ENCODE results near the gene RNF207.
A peak's percentile ranks its signal among the peaks of the same experiment; 100 is the strongest.

Gene RNF207

DNA sequence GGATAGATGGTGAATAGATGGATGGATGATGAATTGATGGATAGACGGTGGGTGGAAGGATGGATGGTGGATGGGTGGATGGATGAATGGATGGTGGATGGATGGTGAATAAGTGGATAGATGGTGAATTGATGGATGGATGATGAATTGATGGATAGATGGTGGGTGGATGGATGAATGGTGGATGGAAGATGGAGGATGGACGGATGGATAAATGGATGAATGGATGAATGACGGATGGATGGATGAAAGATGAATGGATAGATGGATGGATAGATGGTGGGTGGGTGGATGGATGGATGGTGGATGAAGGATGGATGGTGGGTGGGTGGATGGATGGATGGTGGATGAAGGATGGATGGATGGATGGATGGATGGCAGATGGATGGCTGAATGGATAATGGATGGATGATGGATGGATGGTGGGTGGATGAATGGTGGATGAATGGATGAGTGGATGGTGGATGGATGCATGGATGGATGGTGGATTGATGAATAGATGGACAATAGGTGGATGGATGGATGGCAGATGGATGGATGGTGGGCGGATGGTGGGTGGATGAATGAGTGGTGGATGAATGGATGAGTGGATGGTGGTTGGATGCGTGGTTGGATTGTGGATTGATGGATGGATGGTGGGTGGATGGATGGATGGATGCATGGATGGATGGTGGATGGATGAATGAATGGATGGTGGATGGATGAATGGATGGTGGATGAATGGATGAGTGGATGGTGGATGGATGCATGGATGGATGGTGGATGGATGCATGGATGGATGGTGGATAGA, 31.1 kb upstream of the RNF207 start:
- no peak for DNase-seq (ENCODE audit: low read depth)

DNA sequence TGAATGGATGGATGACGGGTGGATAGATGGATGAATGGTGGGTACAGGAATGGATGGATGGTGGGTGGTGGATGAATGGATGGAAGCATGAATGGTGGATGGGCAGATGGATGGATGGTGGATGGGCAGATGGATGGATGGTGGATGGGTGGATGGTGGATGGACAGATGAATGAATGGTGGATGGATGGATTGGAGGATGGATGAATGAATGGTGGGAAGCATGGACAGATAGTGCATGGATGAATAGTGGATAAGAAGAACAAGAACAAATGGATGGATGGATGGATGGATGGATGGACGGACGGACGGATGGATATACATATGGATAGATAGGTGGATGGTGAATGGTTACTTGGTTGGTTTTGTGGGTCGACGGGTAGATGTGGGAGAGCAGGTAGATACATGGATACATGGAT, 30.5 kb upstream of the RNF207 start:
- DNase-seq (ENCODE audit: low read depth), result no peak

DNA sequence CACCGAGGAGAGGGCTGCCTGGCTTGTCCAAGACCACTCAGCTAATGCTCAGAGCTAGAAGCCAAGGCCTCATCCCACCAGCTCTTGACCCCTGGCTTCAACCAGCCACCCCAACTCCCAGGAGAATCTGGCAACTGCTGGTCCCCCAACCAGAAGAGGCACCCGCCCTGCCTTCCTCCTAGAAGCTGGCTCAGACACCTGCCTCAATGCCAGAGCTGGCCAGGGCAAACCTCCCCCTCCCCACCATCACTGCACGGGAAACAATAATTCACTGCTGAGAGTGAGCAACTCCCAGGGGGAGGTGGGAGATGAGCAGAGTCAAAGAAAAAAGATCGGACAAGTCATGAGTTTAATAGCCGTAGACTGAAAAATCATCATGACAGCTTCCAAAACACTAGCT, 29.1 kb upstream of the RNF207 start:
- no peak for DNase-seq (ENCODE audit: low read depth)

DNA sequence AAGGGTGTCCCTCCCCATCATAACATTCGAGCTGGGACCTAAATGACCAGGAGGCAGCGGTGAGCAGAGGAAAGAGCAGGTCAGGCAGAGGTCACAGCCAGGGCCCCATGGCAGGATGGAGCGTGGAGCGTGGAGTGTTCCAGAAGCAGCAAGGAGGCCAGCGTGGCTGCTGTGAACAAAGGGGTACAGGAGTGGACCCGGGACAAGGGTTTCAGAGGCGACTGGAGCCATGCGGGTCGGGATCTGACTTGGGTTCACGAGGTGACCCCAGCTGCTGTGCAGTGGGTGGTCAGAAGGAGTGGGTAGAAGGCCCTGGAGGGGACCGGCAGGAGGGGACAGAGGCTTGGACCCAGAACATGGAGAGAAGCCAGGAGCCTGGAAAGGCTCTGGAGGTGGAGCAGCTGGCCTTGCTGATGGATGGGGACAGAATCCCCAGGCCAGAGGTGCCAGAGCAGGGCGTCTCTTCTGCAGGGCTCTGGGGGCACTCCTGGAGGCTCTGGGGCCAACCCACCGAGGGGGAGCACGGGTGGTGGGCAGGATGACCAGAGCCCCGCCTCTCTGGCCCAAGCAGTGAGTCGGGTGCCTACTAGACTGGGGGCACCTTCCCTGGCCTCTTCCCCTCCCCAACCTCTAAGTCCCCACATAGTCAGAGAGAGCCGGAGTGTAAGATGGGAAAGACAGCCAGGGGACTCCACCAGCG, 28.1 kb upstream of the RNF207 start:
- DNase-seq (ENCODE audit: low read depth), result no peak

DNA sequence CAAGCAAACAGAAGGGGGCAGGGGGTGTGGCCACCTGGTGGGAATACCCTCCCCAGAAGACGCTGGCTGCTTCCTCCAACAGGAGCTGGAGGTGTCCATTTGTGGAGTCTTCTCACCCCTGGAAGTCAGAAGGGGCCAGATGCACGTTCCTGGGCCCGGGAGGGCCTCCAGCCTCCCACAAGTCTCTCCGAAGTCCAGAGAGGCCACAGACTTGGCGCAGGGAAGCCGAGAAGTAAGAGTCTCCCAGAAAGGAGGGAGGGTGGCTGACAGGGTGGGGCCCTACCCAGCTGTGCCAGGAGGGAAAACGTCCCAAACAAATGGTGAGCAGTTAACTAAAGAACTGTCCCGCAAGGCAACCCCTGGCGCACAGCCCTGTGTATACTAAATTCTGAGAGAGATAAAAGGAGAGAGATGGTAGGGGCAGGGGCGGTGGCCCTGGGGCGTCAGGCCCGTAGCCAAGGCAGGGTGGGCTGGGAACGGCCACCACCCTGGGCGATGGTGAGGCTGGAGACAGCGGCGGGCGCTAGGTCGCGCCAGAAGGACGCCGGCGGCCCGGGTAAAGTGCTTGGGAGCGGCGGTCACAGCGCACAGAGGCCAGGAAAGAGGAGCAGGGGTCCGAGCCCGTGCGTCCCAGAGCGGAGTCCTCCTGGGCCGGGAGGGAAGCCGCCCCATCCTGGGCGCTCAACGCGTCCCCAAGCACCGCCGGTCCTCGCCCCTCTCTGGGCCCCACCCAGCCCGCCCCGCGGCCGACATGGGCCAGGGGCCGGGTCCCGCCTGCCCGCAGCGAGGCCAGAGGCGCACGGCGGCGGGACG, 27.0 kb upstream of the RNF207 start:
- DNase-seq (ENCODE audit: low read depth), result no peak

DNA sequence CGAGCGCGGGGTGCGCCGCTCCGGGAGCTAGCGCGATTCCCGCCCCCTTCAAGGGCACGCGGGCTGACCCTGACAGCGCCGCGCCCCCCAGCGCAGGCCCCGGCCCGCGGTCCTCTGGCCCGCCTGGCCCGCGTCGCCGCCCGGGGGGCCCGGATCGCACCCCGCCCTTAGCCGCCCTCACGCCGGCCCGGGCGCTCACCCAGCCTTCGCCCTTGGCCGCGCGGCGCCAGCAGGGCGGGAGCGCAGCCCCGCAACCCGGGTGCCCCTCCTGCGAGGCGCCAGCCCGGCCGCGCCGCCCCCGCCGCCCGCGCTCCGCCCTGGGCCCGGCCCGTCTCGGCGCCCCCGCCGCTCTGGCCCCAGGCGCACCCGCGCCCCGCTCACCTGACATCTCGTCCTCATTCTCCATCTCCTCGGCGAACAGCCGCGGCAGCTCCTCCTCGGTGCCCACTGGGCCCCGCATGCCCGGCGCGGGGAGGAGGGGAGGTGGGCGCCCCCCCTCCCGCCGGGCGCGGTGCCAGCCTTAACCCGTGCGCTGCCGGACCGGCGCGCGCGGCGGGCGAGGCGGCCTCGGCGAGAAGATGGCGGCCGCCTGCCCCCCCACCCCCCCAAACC, 26.2 kb upstream of the RNF207 start:
- no peak for DNase-seq (ENCODE audit: low read depth)

DNA sequence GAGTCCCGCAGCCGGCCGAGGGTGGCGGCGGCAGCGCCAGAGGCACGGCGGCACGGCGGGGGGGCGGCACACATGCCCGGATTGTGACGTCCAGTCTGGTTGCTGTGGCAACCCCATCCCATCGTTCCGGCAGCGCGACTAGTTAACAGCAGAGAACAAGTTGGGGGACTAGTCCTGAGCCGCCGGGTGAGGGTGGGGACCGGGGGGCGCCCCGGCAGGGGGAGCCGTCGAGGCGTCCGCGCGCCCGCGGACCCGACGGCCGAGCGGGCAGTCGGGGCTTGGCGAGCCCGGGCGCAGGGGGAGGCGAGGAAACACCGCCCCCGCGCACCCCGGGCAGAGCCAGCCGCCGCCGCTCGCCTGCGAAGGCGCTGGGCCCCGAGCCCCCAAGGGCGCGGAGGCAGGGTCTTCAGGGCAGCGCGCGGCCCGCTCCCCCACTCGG, 25.6 kb upstream of the RNF207 start, which contains the start of gene CHD5:
CHD5 (minus strand) TSS at position 54 of the 439 bp plus-strand sequence. CDS start 298 bp downstream, outside the sequence.
- DNase-seq (ENCODE audit: low read depth), result no peak

DNA sequence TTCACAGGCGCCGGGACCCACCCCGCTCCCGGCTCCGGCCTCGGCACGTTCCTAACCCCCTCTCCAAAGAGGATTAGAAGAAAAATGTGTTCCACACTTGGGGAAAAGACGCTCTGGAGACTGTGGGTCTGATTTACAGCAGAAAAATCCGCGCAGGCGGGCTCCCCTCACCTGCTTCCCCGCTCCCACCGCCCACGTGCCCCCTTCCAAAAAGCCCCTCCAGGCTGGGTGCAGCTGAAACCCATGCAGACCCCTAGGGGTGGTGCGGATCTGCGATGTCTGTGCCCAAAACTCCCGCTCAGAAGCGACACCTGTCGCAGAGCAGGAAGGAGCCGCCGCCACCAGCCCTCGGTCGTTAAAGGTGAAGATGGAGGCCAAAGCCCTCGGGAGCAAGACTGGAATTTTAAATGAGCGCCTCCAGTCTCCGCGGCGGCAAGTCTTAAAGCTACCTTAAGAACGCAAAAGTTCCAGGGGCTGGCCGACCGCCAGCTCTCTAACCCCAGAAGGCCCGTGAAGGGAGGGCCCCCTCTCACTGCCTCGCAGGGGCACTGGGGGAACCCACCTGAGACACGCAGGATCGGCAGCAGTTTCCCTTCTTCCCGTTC, 25.1 kb upstream of the RNF207 start:
- DNase-seq (ENCODE audit: low read depth), result no peak

DNA sequence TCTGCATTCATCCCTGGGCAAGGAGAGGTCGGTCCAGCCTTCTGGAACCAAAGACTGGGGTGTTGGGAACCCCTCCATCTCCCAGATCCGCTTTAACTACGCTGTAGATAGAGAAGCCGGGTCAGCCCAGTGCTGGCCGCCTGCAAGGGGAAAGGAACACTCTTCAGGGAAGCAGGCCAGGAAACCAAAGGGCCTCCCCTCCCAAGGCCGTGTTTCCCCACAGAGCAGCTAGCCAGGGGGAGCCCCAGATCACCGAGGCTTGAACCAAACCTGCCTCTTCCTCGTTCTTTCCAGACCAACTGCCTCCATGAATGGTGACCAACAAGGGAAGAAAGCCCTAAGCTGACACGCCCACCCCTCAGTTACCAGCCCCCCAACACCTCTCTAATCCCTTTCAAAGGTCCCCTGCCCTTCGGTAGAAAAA, 24.6 kb upstream of the RNF207 start:
- DNase-seq (ENCODE audit: low read depth), result no peak

DNA sequence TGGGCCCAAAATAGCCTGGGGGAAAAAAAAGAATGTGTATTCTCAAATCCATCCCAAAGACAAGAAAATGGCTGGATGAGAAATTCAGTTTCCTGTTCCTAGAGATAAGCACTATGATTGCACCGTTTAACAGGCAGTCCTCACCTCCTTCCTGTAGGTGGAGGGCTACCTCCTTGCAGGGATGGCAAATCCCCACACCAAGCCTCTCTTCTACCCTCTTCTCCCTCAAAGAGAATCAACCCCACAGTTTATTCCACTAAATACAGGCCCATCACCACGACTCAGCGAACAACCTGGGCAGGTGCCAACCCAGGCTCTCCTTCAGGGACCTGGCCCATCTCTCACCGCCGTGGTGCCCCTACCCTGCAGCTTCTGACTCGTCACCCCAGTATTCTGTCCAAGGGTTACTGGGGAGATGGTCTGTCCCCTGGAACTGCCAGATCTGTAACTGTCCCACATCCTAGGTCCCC, 22.4 kb upstream of the RNF207 start:
- DNase-seq (ENCODE audit: low read depth), result no peak

DNA sequence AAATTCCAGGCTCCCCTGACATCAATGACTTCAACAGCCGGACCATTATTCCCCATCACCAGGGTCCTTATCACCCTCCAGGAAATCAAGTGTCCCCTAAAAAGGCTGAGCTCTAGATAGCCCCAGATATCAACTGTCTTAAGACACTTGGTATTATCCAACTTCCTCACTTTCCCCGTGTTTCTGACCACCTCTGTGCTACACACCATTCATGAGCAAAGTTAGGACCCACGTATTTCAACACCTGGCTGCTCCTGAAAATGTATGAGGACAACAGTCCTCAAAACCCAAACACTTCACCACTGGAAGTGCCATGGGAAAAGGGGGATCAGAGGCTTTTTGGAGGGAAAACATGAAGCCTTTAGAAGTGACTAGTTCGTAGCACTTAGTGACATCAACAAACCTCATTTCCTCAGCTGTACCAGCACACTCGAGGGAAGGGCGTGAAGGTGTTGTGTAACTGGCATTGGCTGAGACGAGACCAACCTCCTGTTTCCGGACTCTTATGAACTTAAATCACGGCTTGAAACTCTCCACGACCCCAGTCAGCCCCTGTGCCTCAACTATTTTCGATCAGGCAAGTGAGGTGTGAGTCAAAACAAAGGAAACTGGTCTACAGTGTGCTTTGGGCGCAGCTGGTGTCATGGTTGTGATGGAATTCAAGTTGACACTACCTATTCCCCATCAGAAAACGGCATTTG, 21.7 kb upstream of the RNF207 start:
- DNase-seq (ENCODE audit: low read depth), result no peak

DNA sequence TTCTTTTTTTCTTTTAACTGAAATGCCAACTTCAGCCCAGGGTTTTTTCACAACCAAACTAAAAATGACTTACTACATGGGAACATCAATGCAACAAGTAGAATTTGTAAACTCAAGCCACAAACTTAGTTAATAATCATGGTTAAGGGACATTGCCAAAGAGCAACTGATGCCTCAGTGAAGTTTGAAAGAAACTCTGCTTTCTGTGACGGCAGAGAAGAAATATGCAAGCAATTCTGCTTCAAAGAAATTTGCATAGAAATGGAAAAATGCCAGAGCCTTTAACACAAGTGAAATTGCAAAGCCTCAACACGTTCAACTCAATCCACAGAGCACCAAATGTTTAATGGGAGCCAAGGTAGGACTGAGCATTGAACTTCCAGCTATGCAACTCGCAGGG, 20.8 kb upstream of the RNF207 start:
- no peak for DNase-seq (ENCODE audit: low read depth)

DNA sequence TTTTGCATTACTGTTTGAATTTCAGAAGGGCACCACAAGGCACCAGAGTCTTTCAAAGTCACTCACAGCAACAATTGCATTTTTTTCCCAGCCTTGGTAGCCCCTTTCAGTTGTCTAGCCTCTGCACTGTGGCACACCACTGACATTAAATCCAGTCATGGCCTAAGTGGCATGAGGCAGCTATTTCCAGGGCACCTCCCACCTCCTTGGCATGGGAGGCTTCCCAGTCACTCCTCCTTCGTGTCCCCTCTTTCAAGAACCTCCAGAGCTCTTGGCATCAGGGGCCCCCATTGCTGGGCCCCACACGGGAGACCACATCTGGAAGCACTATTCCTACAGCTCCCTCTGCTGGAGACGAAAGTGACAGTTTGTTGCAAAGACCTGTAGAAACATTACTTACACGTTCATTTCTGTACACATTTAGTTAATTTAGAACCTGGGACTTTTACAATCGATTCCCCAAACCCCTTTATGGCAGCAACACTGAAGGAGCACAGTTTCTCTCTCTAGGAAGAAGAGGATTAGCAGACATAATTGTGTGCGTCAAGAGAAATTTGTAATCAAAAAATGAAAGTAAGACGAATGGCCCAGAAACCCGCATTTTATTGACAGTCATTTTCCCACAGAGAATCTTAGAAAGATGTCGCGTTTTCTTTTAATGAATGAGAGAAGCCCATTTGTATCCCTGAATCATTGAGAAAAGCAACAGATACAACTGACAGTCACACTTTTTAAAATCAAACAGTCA, 20.1 kb upstream of the RNF207 start:
- no peak for DNase-seq (ENCODE audit: low read depth)

DNA sequence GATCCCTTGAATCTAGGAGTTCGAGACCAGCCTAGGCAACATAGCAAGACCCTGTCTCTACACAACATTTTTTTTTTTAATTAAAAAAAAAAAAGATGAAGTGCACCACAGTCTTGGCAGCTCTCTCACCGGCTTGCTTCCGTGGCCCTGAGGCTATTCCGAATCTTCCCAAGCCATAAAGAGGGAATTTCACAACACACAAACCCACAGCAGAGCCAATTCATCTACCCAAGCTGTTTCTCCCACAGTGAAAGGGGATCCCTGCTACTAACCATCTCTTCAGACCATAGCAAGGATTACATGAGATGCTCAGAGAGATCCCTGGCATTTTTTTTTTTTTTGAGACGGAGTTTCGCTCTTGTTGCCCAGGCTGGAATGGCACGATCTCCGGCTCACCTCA, 17.5 kb upstream of the RNF207 start:
- DNase-seq (ENCODE audit: low read depth), result no peak

DNA sequence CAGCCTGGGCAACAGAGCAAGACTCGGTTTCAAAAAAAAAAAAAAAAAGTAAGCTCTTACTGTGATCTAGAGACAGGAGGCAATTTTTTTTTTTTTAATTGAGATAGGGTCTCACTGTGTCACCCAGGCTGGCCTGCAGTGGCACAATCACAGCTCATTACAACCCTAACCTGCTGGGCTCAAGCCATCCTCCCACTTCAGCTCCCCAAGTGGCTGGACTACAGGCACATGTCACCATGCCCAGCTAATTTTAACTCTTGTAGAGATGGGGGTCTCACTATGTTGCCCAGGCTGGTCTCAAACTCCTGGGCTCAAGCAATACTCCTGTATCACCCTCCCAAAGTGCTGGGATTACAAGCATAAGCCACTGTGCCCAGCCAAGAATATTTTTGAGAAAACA, 14.0 kb upstream of the RNF207 start:
- DNase-seq (ENCODE audit: low read depth), result no peak

DNA sequence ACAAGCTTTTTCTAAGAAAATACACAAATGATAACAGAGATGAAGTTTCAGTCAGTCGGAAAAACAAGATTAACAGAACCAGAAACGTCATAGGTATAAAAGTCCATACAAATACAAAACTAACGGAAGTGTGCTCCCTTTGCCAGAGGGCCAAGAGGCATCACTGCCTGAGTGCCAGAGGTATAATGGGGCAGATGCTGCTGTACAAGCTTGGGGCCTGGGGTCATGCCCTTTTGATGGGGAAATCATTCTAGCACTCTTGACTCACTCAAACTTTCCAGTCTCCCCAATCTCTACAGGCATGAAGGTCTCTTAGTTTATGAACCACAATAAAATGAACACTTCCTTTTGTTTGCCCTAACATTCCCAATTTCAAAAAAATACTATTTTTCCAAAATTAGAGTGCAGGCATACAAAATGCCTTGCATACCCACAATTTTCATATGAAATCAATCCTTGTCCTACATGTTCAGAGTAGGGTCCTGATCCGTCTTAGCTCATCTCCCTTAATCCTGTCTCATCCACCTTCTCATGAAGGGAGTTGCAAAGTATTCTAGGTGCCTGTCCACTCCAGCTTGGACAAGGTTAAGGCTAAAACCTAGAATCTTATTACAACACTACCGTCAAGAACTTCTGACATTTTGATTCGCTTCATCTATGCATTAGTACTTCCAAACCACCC, 8.0 kb upstream of the RNF207 start:
- no peak for DNase-seq (ENCODE audit: low read depth)

DNA sequence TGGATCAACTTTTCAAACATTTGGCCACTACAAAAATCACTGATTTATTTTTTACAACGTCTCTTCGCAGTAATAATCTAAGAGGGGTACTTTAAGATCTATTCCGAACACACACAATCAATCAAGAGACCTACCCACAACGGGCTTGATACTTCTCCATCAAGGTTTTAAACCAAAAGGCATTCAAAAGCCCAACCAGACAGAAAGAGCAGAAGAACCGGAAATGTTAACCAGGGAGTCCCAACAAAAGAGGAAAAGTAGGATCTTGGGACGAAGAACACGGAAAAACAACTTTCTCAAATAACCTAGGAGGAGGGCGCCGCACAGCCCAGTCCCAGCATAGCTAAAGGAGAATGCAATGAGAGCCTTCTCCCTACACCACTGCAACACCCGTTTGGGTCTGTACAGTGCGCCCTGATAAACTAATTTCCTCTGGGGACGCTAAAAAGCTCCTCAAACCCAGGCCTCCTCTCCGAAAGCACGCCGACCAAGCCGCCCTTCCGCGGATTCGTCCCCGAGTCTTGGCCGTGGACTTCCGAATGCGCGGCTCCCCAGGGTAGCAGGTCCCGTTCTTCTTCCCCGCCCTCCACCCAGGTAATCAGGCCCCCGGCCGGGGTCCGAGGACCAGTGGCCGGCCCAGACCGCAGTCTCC, 7.1 kb upstream of the RNF207 start:
- no peak for DNase-seq (ENCODE audit: low read depth)

DNA sequence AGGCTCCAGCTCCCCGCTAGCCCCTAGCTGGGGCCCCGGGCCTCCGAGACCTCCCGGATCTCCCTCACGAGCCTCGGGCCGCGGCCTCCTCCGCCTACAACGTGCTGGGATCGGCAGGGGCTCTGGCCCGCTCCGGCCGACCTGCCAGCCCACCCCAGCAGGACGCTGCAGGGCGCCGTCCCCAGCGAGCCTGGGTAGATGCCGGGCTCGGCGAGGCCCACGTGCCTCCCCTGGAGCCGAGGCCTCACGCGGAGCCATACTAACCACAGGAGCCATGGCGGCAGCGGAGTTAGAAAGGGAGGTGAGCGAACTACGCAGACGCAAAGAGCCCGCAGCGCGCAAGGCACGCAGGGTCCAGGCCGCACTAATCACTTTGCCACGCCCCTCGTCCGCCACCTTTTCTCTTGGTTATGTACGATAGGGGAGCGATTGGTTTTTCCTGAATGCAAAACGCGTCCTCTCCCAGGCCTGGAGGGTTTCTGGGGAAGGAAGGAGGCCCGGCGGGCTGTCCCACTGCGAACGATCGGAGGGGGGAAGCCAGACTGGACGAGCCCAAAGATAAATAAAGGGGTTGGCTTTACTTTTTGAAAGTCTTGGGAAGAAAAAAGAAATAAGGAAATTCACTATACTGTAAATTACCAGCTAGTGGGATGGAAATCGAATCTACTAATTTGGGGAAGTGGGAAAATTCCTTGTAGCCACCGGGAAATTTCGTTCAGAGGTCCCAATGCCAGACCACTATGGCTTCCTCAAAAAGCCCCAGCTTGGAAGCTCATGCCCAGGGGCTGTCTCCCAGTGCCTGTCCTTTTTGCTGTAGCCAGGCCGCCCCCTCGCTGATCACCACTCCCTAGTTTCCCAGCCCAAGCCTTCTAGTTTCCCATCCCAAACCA, 6.4 kb upstream of the RNF207 start, which contains the start of gene RPL22:
RPL22 (minus strand) TSS at position 298 of the 890 bp plus-strand sequence; CDS start at position 276, 22 bp downstream.
- peak; percentile 99 for DNase-seq (ENCODE audit: low read depth)

Measured in stromal cell of bone marrow (primary cell).